ENCODE data around the gene MAGI2. TPM values are rescaled to one million over a fixed set of nuclear protein-coding genes. Genes with fewer than 3 reads are reported as not detected.
"Not testable (repeated sequence)": the region's sequence is repeated elsewhere in the genome, so short reads cannot be mapped to it uniquely, and the experiment has no call there.

Gene MAGI2
- total RNA-seq, 2 experiments from 2014 or later, result 0.14 to 0.31 TPM

DNA sequence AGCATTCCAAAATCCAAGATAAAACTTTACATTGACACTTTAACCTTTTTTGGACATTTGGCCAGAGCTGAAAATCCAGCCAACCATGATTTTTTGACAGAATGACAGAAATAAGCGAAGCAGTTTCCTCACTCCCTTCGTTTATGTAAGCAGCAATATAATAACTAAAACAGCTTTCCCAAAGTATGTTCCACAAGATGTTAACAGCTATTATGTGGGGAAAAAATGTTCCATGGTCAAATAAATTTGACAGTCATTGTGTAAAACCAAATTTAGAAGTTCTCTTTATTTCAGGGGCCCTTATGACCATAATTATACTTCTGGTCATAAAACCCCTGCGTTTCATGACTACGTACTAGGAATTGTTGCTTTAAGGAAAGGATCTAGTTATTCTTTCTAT, 416.5 kb downstream of the MAGI2 start:
- H3K4me3 Mint-ChIP-seq, result no peak overlapping the region
- no peak overlapping the region for H3K27ac Mint-ChIP-seq
- H3K4me1 Mint-ChIP-seq, result no peaks in the 10 kb centered on the region
- no peaks in the 10 kb centered on the region for H3K36me3 Mint-ChIP-seq
- H3K9me3 Mint-ChIP-seq, result no peaks in the 10 kb centered on the region
- no peaks in the 10 kb centered on the region for H3K27me3 Mint-ChIP-seq
- no peak for DNase-seq

DNA sequence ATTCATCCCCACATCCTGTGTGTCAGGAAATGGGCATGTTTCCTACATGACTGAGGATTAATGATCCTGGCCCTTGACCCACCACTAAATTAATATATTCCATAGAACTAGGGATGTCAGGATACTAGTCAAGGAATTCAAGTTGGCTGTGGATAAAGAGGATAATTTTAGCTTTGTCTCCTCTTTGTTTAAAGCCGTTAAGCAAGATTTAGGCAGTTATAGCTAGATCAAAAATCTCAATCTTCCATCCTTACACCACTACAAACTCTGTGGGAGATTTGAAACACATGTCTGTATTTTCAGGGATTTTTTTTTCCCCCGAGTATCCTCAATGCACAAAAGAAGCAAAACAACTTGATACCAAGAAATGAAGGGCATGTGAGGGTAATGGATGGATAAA, 417.1 kb downstream of the MAGI2 start:
- Mint-ChIP-seq H3K4me1 (no peaks in the 10 kb centered on the region), H3K27ac (no peak overlapping the region), H3K9me3 (no peaks in the 10 kb centered on the region), H3K36me3 (no peaks in the 10 kb centered on the region), H3K4me3 (no peak overlapping the region), H3K27me3 (no peaks in the 10 kb centered on the region)
- DNase-seq, result no peak

DNA sequence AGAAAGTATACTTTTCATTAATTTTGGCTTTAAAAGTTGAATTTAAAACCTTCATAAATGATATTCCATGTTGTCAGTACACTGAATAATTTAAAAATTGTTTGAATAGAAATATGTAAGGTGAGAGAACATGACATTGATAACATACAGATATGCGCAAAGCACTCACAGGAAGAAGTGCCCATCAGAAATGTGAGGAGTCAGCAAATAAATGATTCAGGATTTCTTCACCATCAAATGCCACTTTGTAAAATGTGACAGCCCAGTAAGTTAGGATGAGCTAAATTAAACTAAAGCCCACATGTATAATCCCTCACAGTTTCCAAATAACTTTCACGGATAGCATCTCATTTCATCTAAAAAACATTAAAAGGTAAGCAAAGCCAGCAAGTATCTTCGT, 417.6 kb downstream of the MAGI2 start:
- no peaks in the 10 kb centered on the region for H3K9me3 Mint-ChIP-seq
- no peak for DNase-seq
- H3K36me3 Mint-ChIP-seq, result no peaks in the 10 kb centered on the region
- no peaks in the 10 kb centered on the region for H3K27me3 Mint-ChIP-seq
- no peak overlapping the region for H3K4me3 Mint-ChIP-seq
- H3K27ac Mint-ChIP-seq, result no peak overlapping the region
- H3K4me1 Mint-ChIP-seq, result no peaks in the 10 kb centered on the region

DNA sequence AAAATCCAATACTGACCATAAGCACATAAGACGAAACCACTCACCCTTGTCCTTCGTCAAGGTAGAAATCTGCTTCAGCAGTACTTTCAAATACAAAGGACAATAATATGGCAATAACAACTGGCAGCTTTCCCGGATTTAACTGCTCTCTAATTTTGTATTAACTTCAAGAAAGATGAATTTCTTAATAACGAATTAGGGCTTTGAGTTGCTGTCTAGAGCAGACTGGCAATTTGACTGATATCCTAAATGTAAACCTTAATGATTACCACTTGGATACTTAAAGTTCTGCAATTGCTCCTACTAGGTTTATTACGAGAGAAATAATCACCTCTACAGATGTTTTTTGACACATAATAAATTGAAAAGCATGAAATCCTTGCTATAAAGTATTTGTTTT, 418.7 kb downstream of the MAGI2 start:
- Mint-ChIP-seq H3K4me3 (no peak overlapping the region), H3K4me1 (no peaks in the 10 kb centered on the region), H3K27me3 (no peaks in the 10 kb centered on the region), H3K27ac (no peak overlapping the region), H3K9me3 (no peaks in the 10 kb centered on the region), H3K36me3 (no peaks in the 10 kb centered on the region)
- no peak for DNase-seq

DNA sequence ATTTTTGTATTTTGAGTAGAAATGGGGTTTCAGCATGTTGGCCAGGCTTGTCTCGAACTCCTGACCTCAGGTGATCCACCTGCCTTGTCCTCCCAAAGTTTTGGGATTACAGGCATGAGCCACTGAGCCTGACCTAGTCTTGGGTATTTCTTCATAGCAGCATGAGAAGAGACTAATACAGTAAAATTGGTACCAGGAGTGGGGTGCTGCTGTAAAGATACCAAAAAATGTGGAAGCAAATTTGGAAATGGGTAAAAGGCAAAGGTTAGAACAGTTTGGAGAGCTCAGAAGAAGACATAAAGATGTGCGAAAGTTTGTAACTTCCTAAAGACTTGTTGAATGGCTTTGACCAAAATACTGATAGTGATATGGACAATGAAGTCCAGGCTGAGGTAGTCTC, 433.8 kb downstream of the MAGI2 start:
- not testable (repeated sequence) for H3K27ac Mint-ChIP-seq, H3K27me3 Mint-ChIP-seq, H3K36me3 Mint-ChIP-seq, H3K4me3 Mint-ChIP-seq, H3K4me1 Mint-ChIP-seq, DNase-seq
- peaks cover 29% of the 10 kb centered on the region for H3K9me3 Mint-ChIP-seq

DNA sequence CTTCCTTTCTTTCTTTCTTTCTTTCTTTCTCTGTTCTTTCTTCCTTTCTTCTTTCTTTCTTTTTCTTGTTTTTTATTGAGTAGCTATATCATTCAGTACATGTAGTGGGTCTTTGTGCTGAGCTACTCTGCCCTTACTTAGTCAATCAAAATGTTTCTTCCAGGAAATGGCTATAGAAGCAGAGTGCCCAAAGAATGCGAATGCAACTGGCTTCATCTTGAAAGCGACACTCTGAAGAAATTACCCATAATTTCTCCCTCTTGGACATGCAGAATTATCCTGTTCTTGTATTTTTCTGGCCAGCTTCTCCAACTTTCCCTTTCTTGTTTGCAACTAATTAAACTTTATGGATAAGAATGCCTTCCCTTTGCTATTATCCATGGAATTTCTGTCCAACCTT, 441.5 kb downstream of the MAGI2 start:
- no peak overlapping the region for H3K27ac Mint-ChIP-seq
- H3K36me3 Mint-ChIP-seq, result no peaks in the 10 kb centered on the region
- no peaks in the 10 kb centered on the region for H3K27me3 Mint-ChIP-seq
- peaks cover 1% of the 10 kb centered on the region for H3K9me3 Mint-ChIP-seq
- H3K4me1 Mint-ChIP-seq, result no peaks in the 10 kb centered on the region
- H3K4me3 Mint-ChIP-seq, result no peak overlapping the region
- no peak for DNase-seq

DNA sequence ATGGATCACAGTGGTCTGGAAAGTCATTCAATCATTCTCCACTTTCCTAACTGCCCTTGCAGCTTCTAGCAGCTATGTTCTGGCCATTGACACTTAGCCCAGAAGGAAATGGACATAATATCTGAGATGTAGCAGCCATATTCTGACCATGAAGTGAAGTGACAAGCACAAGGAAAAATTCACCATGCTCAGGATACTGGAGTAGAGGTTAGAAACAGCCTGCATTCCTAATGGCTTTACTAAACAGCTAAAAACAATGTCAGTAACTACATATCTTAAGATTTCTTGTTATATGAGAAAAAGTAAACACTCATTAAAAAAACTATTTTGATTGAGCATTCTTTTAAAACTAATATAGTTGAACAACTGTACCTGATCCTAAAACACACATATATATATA, 443.8 kb downstream of the MAGI2 start:
- Mint-ChIP-seq H3K27ac (no peak overlapping the region), H3K9me3 (no peaks in the 10 kb centered on the region), H3K36me3 (no peaks in the 10 kb centered on the region), H3K4me1 (no peaks in the 10 kb centered on the region), H3K4me3 (no peak overlapping the region), H3K27me3 (no peaks in the 10 kb centered on the region)
- no peak for DNase-seq

DNA sequence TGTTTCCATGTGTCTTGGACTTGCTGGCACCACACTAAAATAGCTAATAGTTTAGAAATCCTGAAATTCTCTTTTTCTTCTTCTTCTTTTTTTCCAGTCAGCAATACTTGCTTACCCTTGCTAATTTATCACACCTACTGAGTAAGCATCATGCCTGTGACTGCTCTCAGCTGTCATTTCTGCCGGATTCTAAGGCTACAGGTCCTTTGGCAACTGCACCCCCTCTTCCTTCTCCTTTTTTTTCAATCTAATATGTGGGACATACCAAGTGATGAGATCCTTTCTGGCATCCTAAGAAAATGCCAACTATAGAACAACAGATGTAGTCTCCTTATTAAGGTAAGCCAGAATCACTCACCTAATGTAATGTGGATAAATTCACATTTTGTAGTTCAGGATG, 444.7 kb downstream of the MAGI2 start:
- no peaks in the 10 kb centered on the region for H3K9me3 Mint-ChIP-seq
- no peak overlapping the region for H3K4me3 Mint-ChIP-seq
- H3K27me3 Mint-ChIP-seq, result no peaks in the 10 kb centered on the region
- no peaks in the 10 kb centered on the region for H3K36me3 Mint-ChIP-seq
- no peaks in the 10 kb centered on the region for H3K4me1 Mint-ChIP-seq
- no peak for DNase-seq
- no peak overlapping the region for H3K27ac Mint-ChIP-seq

DNA sequence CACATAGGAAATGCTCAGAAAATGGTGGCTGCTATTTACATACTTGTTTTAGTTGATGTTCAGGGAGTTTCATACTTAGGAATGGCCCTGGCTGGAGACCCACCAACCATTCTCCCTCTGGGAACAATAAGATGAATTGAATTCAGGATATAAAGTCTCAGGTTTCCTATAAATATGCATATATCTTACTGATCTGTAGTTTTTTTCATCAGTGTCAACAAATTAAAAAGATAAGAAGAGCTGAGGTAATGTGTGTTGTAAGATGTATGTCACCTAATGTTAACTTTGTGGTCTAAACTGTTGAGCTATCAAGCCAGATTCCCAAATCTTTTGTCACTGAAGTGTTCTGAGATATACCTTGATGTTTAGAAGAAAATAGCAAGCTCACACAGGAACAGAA, 457.5 kb downstream of the MAGI2 start:
- Mint-ChIP-seq H3K4me3 (no peak overlapping the region), H3K27me3 (no peaks in the 10 kb centered on the region), H3K27ac (no peak overlapping the region), H3K36me3 (no peaks in the 10 kb centered on the region), H3K4me1 (no peaks in the 10 kb centered on the region), H3K9me3 (peaks cover under 1% of the 10 kb centered on the region)
- no peak for DNase-seq

DNA sequence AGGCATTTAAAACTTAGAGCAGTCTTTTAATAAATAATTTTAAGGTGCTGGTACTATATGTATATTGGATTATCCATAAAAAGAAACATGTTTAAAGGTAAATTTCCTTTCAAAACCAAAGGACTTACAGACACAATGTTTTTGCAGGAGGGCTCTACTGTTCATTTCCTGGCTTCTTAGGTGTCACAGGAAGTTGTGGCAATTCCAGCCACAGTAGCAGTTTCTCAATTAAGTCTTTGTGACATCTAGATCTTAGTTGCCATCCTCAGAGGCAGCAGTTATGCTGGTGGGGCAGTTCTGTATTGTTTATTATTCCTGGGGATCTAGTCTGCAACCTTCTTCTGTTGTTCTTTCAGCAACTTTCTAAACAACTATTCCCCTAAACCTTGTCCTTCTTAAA, 460.1 kb downstream of the MAGI2 start:
- DNase-seq, result no peak
- no peak overlapping the region for H3K27ac Mint-ChIP-seq
- H3K36me3 Mint-ChIP-seq, result no peaks in the 10 kb centered on the region
- H3K27me3 Mint-ChIP-seq, result no peaks in the 10 kb centered on the region
- H3K9me3 Mint-ChIP-seq, result peaks cover 1% of the 10 kb centered on the region
- H3K4me3 Mint-ChIP-seq, result no peak overlapping the region
- H3K4me1 Mint-ChIP-seq, result no peaks in the 10 kb centered on the region

DNA sequence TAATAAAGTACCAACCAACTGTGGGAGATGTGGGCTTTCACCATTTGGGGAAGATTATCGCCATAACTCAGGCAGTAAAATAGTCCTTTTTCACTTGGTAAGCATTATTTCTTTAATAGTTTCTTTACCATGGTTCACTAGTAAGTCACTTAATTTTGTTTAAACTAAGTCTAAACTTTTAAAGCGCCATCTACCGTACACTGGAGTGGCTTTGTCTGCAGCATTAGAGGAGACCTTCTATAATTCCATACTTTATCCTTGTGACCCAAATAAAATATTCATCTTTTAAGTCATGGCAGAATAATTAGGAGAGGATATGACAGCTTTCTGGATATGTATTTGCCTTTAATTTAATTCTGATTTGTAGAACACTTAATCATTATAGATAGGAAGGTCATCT, 468.0 kb downstream of the MAGI2 start:
- Mint-ChIP-seq H3K4me1 (no peaks in the 10 kb centered on the region), H3K9me3 (peaks cover 4% of the 10 kb centered on the region), H3K4me3 (no peak overlapping the region), H3K27ac (no peak overlapping the region), H3K36me3 (no peaks in the 10 kb centered on the region), H3K27me3 (no peaks in the 10 kb centered on the region)
- DNase-seq, result no peak

DNA sequence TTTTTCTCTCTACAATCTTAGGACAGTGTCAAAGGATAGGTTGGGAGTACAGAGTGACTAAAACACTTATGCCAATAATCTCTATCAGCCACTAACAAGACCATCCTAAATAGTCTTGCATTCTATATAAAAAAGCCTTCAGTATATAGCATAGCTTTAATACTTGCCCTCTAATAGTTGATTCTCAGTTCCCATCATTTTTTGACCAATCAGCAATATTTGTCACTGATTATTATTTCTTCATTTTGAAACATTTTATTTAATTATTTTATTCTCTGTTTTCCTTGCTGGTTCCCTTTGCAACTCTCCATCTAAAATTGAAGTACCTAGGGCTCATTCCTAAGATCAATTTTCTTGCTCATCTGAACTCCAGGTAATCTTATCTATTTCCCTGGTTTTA, 470.0 kb downstream of the MAGI2 start:
- Mint-ChIP-seq H3K36me3 (no peaks in the 10 kb centered on the region), H3K27ac (no peak overlapping the region), H3K9me3 (peaks cover 4% of the 10 kb centered on the region), H3K4me1 (no peaks in the 10 kb centered on the region), H3K27me3 (no peaks in the 10 kb centered on the region), H3K4me3 (no peak overlapping the region)
- DNase-seq, result no peak

DNA sequence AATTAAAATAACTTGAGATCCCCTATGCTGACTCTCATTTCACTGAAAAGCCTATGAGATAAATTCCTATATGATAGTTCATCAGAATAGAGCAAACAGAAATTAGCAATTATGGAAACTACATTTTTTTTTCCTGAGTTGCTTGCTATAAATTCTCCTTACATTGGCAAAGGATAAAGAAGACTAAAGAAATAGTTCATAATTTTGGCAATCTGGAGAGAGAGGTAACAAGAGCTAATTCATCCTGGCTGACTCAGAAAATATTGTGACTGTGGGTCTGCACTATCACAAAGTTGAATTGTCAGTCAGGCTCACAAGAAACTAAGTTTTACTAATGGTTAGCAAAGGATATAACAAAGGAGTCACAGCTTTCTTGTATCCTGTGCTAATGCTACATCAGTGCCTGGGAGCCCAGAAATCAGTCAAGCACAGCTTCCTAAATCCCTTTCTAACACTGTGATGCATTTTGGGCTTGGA, 483.0 kb downstream of the MAGI2 start:
- no peaks in the 10 kb centered on the region for H3K36me3 Mint-ChIP-seq
- H3K9me3 Mint-ChIP-seq, result no peaks in the 10 kb centered on the region
- no peak overlapping the region for H3K4me3 Mint-ChIP-seq
- no peaks in the 10 kb centered on the region for H3K4me1 Mint-ChIP-seq
- H3K27ac Mint-ChIP-seq, result no peak overlapping the region
- DNase-seq, result no peak
- no peaks in the 10 kb centered on the region for H3K27me3 Mint-ChIP-seq

DNA sequence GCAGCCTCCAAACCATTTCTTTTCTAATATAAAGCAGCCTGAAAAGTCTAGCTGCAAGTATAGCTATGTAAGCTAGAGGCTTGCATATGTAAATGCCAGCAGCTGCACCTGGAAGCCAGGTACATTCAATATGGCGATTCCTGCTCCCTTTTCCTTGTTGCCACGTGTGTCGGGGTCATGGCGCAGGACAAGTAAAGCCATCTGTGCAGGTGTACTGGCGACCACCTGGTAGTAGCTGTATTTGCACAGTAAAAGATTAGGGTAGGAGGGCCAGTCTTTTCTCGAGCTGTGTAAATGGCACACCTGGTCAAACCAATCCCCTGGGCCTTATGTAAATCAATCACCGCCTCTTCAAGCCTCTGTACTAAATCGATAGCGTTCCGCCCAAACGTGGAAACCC, 484.5 kb downstream of the MAGI2 start:
- no peak for DNase-seq
- Mint-ChIP-seq H3K4me3 (no peak overlapping the region), H3K9me3 (no peaks in the 10 kb centered on the region), H3K27me3 (no peaks in the 10 kb centered on the region), H3K36me3 (no peaks in the 10 kb centered on the region), H3K4me1 (no peaks in the 10 kb centered on the region), H3K27ac (no peak overlapping the region)

DNA sequence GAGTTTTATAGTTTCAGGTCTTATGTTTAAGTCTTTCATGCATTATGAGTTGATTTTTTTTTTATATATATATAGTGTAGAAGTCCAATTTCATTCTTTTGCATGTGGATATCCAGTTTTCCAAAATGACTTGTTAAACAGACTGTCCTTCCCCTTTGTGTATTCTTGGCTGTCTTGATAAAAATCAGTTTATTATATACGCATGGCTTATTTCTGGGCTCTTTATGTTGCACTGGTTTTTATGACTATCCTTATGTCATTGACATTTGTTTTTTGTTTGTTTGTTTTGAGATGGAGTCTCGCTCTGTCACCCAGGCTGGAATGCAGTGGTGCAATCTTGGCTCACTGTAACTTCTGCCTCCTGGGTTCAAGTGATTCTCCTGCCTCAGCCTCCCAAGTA, 485.9 kb downstream of the MAGI2 start:
- not testable (repeated sequence) for H3K4me3 Mint-ChIP-seq, H3K4me1 Mint-ChIP-seq, H3K27me3 Mint-ChIP-seq, DNase-seq, H3K27ac Mint-ChIP-seq, H3K9me3 Mint-ChIP-seq, H3K36me3 Mint-ChIP-seq

DNA sequence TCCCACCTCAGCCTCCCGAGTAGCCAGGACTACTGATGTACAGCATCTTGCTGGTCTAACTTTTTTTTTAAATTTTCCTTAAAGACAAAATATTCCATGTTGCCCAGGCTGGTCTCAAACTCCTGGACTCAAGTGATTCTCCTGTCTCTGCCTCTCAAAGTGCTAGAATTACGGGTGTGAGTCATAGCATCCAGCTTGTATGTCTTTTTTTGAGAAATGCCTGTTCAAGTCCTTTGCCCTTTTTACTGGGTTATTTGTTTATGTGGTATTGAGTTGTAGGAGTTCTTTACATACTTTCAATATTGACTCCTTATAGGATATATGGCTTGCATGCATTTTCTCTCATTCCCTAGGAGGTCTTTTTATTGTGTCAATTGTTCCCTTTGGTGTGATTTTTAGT, 486.4 kb downstream of the MAGI2 start:
- Mint-ChIP-seq H3K27me3 (no peaks in the 10 kb centered on the region), H3K4me1 (no peaks in the 10 kb centered on the region), H3K27ac (no peak overlapping the region), H3K36me3 (no peaks in the 10 kb centered on the region), H3K9me3 (no peaks in the 10 kb centered on the region), H3K4me3 (no peak overlapping the region)
- no peak for DNase-seq

DNA sequence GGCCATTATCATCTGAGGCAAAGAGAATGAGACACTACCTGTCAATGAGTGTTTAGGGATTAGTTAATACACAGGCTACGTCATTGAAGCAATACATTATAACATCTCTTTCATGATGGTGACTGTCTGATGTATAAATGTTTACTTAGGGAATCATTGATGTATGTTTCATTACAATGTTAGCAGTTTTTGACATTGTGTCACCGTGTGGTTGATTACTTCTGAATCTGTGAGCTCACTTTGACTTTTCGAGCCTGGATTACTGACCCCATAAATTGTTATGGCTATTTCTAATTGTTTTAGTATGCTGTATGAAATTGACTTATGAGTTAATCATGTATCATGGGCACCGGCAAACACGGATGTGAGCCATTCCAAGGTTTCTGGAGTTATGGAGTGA, 494.0 kb downstream of the MAGI2 start:
- no peaks in the 10 kb centered on the region for H3K36me3 Mint-ChIP-seq
- H3K4me1 Mint-ChIP-seq, result no peaks in the 10 kb centered on the region
- H3K27me3 Mint-ChIP-seq, result peaks cover 4% of the 10 kb centered on the region
- peaks cover 1% of the 10 kb centered on the region for H3K9me3 Mint-ChIP-seq
- no peak overlapping the region for H3K4me3 Mint-ChIP-seq
- H3K27ac Mint-ChIP-seq, result no peak overlapping the region
- DNase-seq, result no peak

Data from activated naive CD8-positive, alpha-beta T cell treated with anti-CD3 and anti-CD28 coated beads for 36 hours (primary cell).